OCI-LY7 (cell line): Measurements from ENCODE around the gene ZNF79.

Source experiments
- CTCF ChIP-seq: fragments of 200-600 bp; sonication (generic); conservative IDR thresholded peaks from 2 replicates; pipeline ENCODE4 v1.5.1; 2014; ENCODE audit warnings: mild to moderate bottlenecking, antibody characterized with exemption, low read length, moderate library complexity, mixed read lengths
- EZH2phosphoT487 ChIP-seq: fragments of 200-600 bp; sonication (generic); IDR thresholded peaks from 2 replicates; pipeline ENCODE4 v1.6.1; 2018; ENCODE audit warnings: low read depth, borderline replicate concordance, mild to moderate bottlenecking, mixed run types, antibody characterized with exemption, low read length, moderate library complexity, mixed read lengths

DNA sequence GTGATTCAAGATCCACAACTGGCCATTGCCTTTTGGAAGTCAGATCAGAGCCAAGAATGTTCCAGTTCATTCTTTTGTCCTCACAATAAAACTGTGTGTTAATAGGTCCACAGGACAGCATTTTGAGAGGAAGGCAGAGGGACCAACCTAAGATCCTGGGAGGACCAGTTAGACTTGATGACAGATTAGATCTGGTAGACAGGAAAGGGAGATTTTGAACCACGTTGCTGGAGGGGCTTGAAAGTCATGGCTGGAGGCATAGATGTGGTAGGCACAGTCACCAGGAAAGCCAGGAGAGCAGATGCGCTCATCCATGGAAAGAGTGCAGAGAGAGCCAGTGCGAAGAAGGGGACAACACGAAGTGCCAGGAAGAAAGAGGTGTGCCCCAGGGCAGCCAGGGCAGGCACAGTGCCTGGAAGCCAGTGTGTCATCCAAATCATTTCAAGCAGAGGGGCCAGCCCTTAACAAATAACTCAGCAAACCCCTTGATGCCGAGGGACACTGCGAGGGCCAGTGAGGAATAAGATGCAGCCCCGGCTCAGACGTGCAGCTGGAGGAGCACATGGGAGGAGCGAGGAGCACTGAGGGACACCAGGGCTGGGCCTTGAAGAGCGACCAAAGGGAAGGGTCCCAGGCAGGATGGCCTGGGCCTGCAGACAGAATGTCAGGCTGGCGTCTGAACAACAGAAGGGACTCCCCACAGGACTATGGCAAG is 40.0 kb upstream of the ZNF79 start:
- no peak for TF ChIP-seq CTCF
- TF ChIP-seq EZH2phosphoT487: no peak
